CD4-positive, alpha-beta T cell (primary cell): ENCODE results near the gene DOCK9. TPM values are rescaled to one million over a fixed set of nuclear protein-coding genes. Genes with fewer than 3 reads are reported as not detected.

Source experiments
- ATAC-seq: fragments of 200-7000 bp; cut with Tn5 transposase; one replicate; pipeline ENCODE4 v1.10.0; 2022; ENCODE audit warnings: mild to moderate bottlenecking; ENCODE audit not compliant: poor library complexity
- CTCF ChIA-PET: fragments of 350-600 bp; sonication (Branson Sonifier 250); formaldehyde crosslinking; loops from one replicate; lab custom pipeline; 2021; ENCODE audit warnings: antibody characterized with exemption, inconsistent platforms; lab: Charles Lee
- POLR2A ChIA-PET: fragments of 350-600 bp; sonication (Branson Sonifier 250); formaldehyde crosslinking; loops from one replicate; lab custom pipeline; 2021; ENCODE audit warnings: antibody characterized with exemption, inconsistent platforms; lab: Charles Lee
- DNase-seq, 14 experiments: peaks; one replicate each; pipeline ENCODE4 v3.0.0-alpha.2; 2013 to 2020; ENCODE audit warnings: mixed read lengths in 2 of 14
- H3K27ac ChIP-seq, 2 donors: one replicate each; pipeline versions ENCODE4 v1.5.1 to v1.7.0; 2013; ENCODE audit warnings: low read length in 2 of 2, low read depth in 1 of 2, mild to moderate bottlenecking in 1 of 2
- H3K27me3 ChIP-seq, 2 experiments: 1 replicate in 1 of 2; 2 replicates in 1 of 2; pipeline versions ENCODE4 v1.6.1 to v1.7.0; 2013; ENCODE audit warnings: low read length in 2 of 2, control low read depth in 1 of 2, mild to moderate bottlenecking in 1 of 2, moderate library complexity in 1 of 2; ENCODE audit not compliant: insufficient read depth in 2 of 2, control insufficient read depth in 1 of 2
- H3K36me3 ChIP-seq: one replicate; pipeline ENCODE4 v1.6.1; 2013; ENCODE audit warnings: low read length, control low read depth; ENCODE audit not compliant: insufficient read depth
- H3K4me1 ChIP-seq: one replicate; pipeline ENCODE4 v1.6.1; 2013; ENCODE audit warnings: low read length, control low read depth; ENCODE audit not compliant: insufficient read depth
- H3K4me3 ChIP-seq: one replicate; pipeline ENCODE4 v1.5.1; 2013; ENCODE audit warnings: mild to moderate bottlenecking, low read length, moderate library complexity
- H3K9me3 ChIP-seq, 2 experiments: 1 replicate in 1 of 2; 2 replicates in 1 of 2; pipeline versions ENCODE4 v1.6.1 to v1.7.0; 2013; ENCODE audit warnings: low read length in 2 of 2, mild to moderate bottlenecking in 2 of 2, control low read depth in 1 of 2, moderate library complexity in 1 of 2; ENCODE audit not compliant: control insufficient read depth in 1 of 2, insufficient read depth in 1 of 2
- H3K27ac Mint-ChIP-seq: one replicate; pipeline ENCODE4 v1.8.0; 2020; ENCODE audit warnings: mixed read lengths
- H3K27me3 Mint-ChIP-seq: one replicate; pipeline ENCODE4 v1.8.0; 2021; ENCODE audit warnings: mixed read lengths
- H3K36me3 Mint-ChIP-seq: one replicate; pipeline ENCODE4 v1.8.0; 2021; ENCODE audit warnings: low read depth, mixed read lengths
- H3K4me1 Mint-ChIP-seq: one replicate; pipeline ENCODE4 v1.8.0; 2021; ENCODE audit warnings: low read depth, mixed read lengths
- H3K4me3 Mint-ChIP-seq: one replicate; pipeline ENCODE4 v1.8.0; 2020; ENCODE audit warnings: mild to moderate bottlenecking, mixed read lengths
- H3K9me3 Mint-ChIP-seq: one replicate; pipeline ENCODE4 v1.8.0; 2020; ENCODE audit warnings: mixed read lengths
- CTCF ChIP-seq: fragments of 200-600 bp; IDR thresholded peaks from one replicate; pipeline ENCODE4 v1.8.0; 2022; ENCODE audit warnings: antibody characterized with exemption, mild to moderate bottlenecking
- intact Hi-C, 2 experiments: fragments of 100-400 bp; cut with DNase I in 1 of 2; cut with micrococcal nuclease in 1 of 2; formaldehyde crosslinking; loops; one replicate each; pipeline versions ENCODE4 v1.15.1 to v1.9.0; 2023 to 2025; cut with DNase I, micrococcal nuclease
- total RNA-seq, 174 experiments: library from RNA in 2 of 174; stranded (reverse) in 2 of 174; gene quantifications; one replicate each; pipeline ENCODE4 v1.2.3 and lab custom pipeline; 2021 to 2026

Gene DOCK9
- total RNA-seq, 2 experiments from 2014 or later: 76.3 to 79.3 TPM

GRCh38 chr13:98984983-98985382, 7.1 kb upstream of the DOCK9 start:
- peaks cover 90% of the 10 kb centered on the region for H3K4me1 Mint-ChIP-seq
- Histone ChIP-seq H3K36me3 (no peaks in the 10 kb centered on the region), H3K27ac (no peak overlapping the region), H3K4me3 (no peak overlapping the region), H3K27me3 (no peaks in the 10 kb centered on the region), H3K9me3 (no peaks in the 10 kb centered on the region), H3K4me1 (peaks cover 22% of the 10 kb centered on the region)
- H3K27ac Mint-ChIP-seq: peak overlapping the region; percentile 40
- POLR2A ChIA-PET: interaction anchor here (0.9 to 2.0 kb wide), 5 partner anchors 9 to 20 kb away, joined by 3 to 7 read pairs (median 4); no protein-coding TSS in a partner anchor
- no peak for ATAC-seq
- DNase-seq: no peak
- CTCF ChIA-PET: interaction anchor here (0.9 to 1.2 kb wide), 2 partner anchors 16 to 24 kb away, joined by 3 read pairs; no protein-coding TSS in a partner anchor
- H3K36me3 Mint-ChIP-seq: no peaks in the 10 kb centered on the region
- no peaks in the 10 kb centered on the region for H3K9me3 Mint-ChIP-seq
- intact Hi-C loops: loop anchor here in 1 of 2 experiments (5.0 kb wide), 1 partner anchor 68 kb away; no protein-coding TSS in a partner anchor
- no peak overlapping the region for H3K4me3 Mint-ChIP-seq
- no peaks in the 10 kb centered on the region for H3K27me3 Mint-ChIP-seq
- no peak for TF ChIP-seq CTCF

GRCh38 chr13:98984118-98984517, 6.3 kb upstream of the DOCK9 start:
- Histone ChIP-seq H3K4me1 (peaks cover 22% of the 10 kb centered on the region), H3K27ac (no peak overlapping the region), H3K4me3 (no peak overlapping the region), H3K36me3 (no peaks in the 10 kb centered on the region), H3K27me3 (no peaks in the 10 kb centered on the region), H3K9me3 (no peaks in the 10 kb centered on the region)
- Mint-ChIP-seq H3K4me1 (peaks cover 88% of the 10 kb centered on the region), H3K4me3 (no peak overlapping the region), H3K36me3 (no peaks in the 10 kb centered on the region), H3K9me3 (no peaks in the 10 kb centered on the region), H3K27ac (peak overlapping the region; percentile 34), H3K27me3 (no peaks in the 10 kb centered on the region)
- CTCF ChIA-PET: interaction anchor here (0.9 kb wide), 1 partner anchor 23 kb away, joined by 3 read pairs; no protein-coding TSS in a partner anchor
- DNase-seq: no peak
- TF ChIP-seq CTCF: no peak
- intact Hi-C loops: loop anchor here in 1 of 2 experiments (5.0 kb wide), 1 partner anchor 67 kb away; no protein-coding TSS in a partner anchor
- ATAC-seq: no peak
- POLR2A ChIA-PET: interaction anchor here (0.9 to 1.3 kb wide), 2 partner anchors 13 to 14 kb away, joined by 3 to 5 read pairs; no protein-coding TSS in a partner anchor

GRCh38 chr13:98983182-98983581, 5.3 kb upstream of the DOCK9 start:
- POLR2A ChIA-PET: interaction anchor here (1.6 kb wide), 1 partner anchor 15 kb away, joined by 3 read pairs; no protein-coding TSS in a partner anchor

More at GRCh38 chr13:98983182-98983581, 5.3 kb upstream of the DOCK9 start:
- no peak for ATAC-seq
- Mint-ChIP-seq H3K27ac (peak overlapping the region; percentile 43), H3K4me1 (peaks cover 88% of the 10 kb centered on the region), H3K27me3 (no peaks in the 10 kb centered on the region), H3K36me3 (no peaks in the 10 kb centered on the region), H3K9me3 (no peaks in the 10 kb centered on the region), H3K4me3 (no peak overlapping the region)
- no peak overlapping the region for H3K27ac ChIP-seq
- H3K27me3 ChIP-seq: no peaks in the 10 kb centered on the region
- no peaks in the 10 kb centered on the region for H3K9me3 ChIP-seq
- H3K36me3 ChIP-seq: no peaks in the 10 kb centered on the region
- DNase-seq: no peak
- H3K4me3 ChIP-seq: no peak overlapping the region
- peaks cover 18% of the 10 kb centered on the region for H3K4me1 ChIP-seq
- CTCF ChIA-PET: no interaction called here
- no peak for TF ChIP-seq CTCF
- intact Hi-C loops: loop anchor here in 1 of 2 experiments (5.0 kb wide), 1 partner anchor 66 kb away; no protein-coding TSS in a partner anchor
